SK-N-SH (cell line): ENCODE measurements around the gene CD36. TPM values are rescaled to one million over a fixed set of nuclear protein-coding genes. Genes with fewer than 3 reads are reported as not detected.

Source experiments
- CTCF ChIA-PET: fragments of 300-600, 350-600 bp; formaldehyde crosslinking; extraction: SDS; loops from one replicate; lab custom pipeline; 2021; lab: Yijun Ruan, JAX
- POLR2A ChIA-PET: fragments of 350-600 bp; sonication (Branson Sonifier 250); formaldehyde crosslinking; extraction: SDS; loops from one replicate; lab custom pipeline; 2020; ENCODE audit warnings: antibody characterized with exemption, inconsistent platforms; lab: Yijun Ruan, JAX
- DNase-seq: peaks from one replicate; pipeline ENCODE4 v3.0.0; 2012
- H2AFZ ChIP-seq: fragments of 200-600 bp; sonication (generic); 2 replicates; pipeline ENCODE4 v1.8.1; 2016; ENCODE audit warnings: antibody characterized with exemption, mild to moderate bottlenecking, low read depth
- H3F3A ChIP-seq: fragments of 200-600 bp; sonication (generic); replicated peaks from 2 replicates; pipeline ENCODE3; 2016; ENCODE audit warnings: antibody characterized with exemption, mild to moderate bottlenecking; ENCODE audit not compliant: insufficient read depth
- H3K27ac ChIP-seq, 2 experiments: fragments of 200-500 bp in 1 of 2; fragments of 200-600 bp in 1 of 2; sonication (Bioruptor generic) in 1 of 2; sonication (generic), shearing (Covaris generic) in 1 of 2; 2 replicates each; pipeline versions ENCODE4 v1.5.1 to v1.6.1; 2014 to 2016; ENCODE audit warnings: low read depth in 2 of 2, inconsistent platforms in 1 of 2, low read length in 1 of 2, mild to moderate bottlenecking in 1 of 2, mixed read lengths in 1 of 2
- H3K27me3 ChIP-seq: fragments of 200-600 bp; sonication (generic), shearing (Covaris generic); 2 replicates; pipeline ENCODE4 v1.6.1; 2016; ENCODE audit warnings: mixed run types; ENCODE audit not compliant: insufficient read depth
- H3K36me3 ChIP-seq, 2 experiments: fragments of 200-500 bp in 1 of 2; fragments of 200-600 bp in 1 of 2; sonication (Bioruptor generic) in 1 of 2; sonication (generic) in 1 of 2; replicated peaks in 1 of 2; 2 replicates each; pipeline versions ENCODE3 to v1.5.1; 2014 to 2016; ENCODE audit warnings: low read length in 1 of 2, mild to moderate bottlenecking in 1 of 2; ENCODE audit not compliant: insufficient read depth in 2 of 2, control insufficient read depth in 1 of 2
- H3K4me1 ChIP-seq, 2 experiments: fragments of 200-500 bp in 1 of 2; fragments of 200-600 bp in 1 of 2; sonication (Bioruptor generic) in 1 of 2; sonication (generic), shearing (Covaris generic) in 1 of 2; 2 replicates each; pipeline versions ENCODE4 v1.5.1 to v1.6.1; 2014 to 2016; ENCODE audit warnings: low read depth in 1 of 2, low read length in 1 of 2, mixed run types in 1 of 2; ENCODE audit not compliant: insufficient read depth in 2 of 2, control insufficient read depth in 1 of 2
- H3K4me2 ChIP-seq: fragments of 200-600 bp; sonication (generic), shearing (Covaris generic); 2 replicates; pipeline ENCODE4 v1.6.1; 2017; ENCODE audit warnings: mixed run types
- H3K4me3 ChIP-seq, 2 experiments: fragments of 200-500 bp in 1 of 2; fragments of 200-600 bp in 1 of 2; sonication (Bioruptor generic) in 1 of 2; sonication (generic), shearing (Covaris generic) in 1 of 2; 2 replicates each; pipeline versions ENCODE4 v1.5.1 to v1.8.1; 2014 to 2016; ENCODE audit warnings: low read depth in 2 of 2, inconsistent platforms in 1 of 2, low read length in 1 of 2, mild to moderate bottlenecking in 1 of 2, mixed read lengths in 1 of 2, moderate library complexity in 1 of 2
- H3K79me2 ChIP-seq: fragments of 200-600 bp; sonication (generic); 2 replicates; pipeline ENCODE4 v1.8.1; 2017; ENCODE audit warnings: mild to moderate bottlenecking; ENCODE audit not compliant: insufficient read depth
- H3K9ac ChIP-seq: fragments of 200-600 bp; sonication (generic); 2 replicates; pipeline ENCODE4 v1.6.1; 2017; ENCODE audit warnings: mixed run types
- H3K9me2 ChIP-seq: fragments of 200-600 bp; sonication (generic); 2 replicates; pipeline ENCODE4 v1.6.1; 2017; ENCODE audit warnings: mixed run types
- H3K9me3 ChIP-seq: fragments of 200-600 bp; sonication (generic); 2 replicates; pipeline ENCODE4 v1.6.1; 2017; ENCODE audit warnings: mixed run types, mild to moderate bottlenecking, moderate library complexity
- H4K20me1 ChIP-seq: fragments of 200-600 bp; sonication (generic); 2 replicates; pipeline ENCODE4 v1.6.1; 2017; ENCODE audit warnings: mild to moderate bottlenecking, mixed run types; ENCODE audit not compliant: insufficient read depth
- CHD2 ChIP-seq: fragments of 150-350 bp; IDR thresholded peaks from 2 replicates; pipeline ENCODE4 v1.6.1; 2018; ENCODE audit warnings: low read length; ENCODE audit not compliant: partially characterized antibody
- EP300 ChIP-seq, 2 experiments: IDR thresholded peaks; 2 replicates each; pipeline versions ENCODE4 v1.4.0 to v1.6.1; 2012; ENCODE audit warnings: borderline replicate concordance in 1 of 2, low read depth in 1 of 2, low read length in 1 of 2
- EZH2phosphoT487 ChIP-seq: fragments of 200-600 bp; sonication (generic); IDR thresholded peaks from 2 replicates; pipeline ENCODE4 v1.6.1; 2017; ENCODE audit warnings: low read depth, mixed run types, mild to moderate bottlenecking, antibody characterized with exemption, moderate library complexity, borderline replicate concordance
- JUND ChIP-seq: IDR thresholded peaks from 2 replicates; pipeline ENCODE4 v1.4.0; 2012
- POLR2AphosphoS5 ChIP-seq: IDR thresholded peaks from 2 replicates; pipeline ENCODE4 v1.6.1; 2012; ENCODE audit warnings: low read depth, low read length
- RAD21 ChIP-seq: IDR thresholded peaks from 2 replicates; pipeline ENCODE4 v1.6.1; 2012; ENCODE audit warnings: mild to moderate bottlenecking, low read length
- RCOR1 ChIP-seq: fragments of 150-350 bp; IDR thresholded peaks from 2 replicates; pipeline ENCODE4 v1.6.1; 2017; ENCODE audit warnings: antibody characterized with exemption, low read length
- RFX5 ChIP-seq: IDR thresholded peaks from 2 replicates; pipeline ENCODE4 v1.6.1; 2012; ENCODE audit warnings: mild to moderate bottlenecking, improper control_type of control experiment, low read length
- RXRA ChIP-seq: IDR thresholded peaks from 2 replicates; pipeline ENCODE4 v1.4.0; 2012; ENCODE audit warnings: low read depth, mild to moderate bottlenecking, borderline replicate concordance
- SIN3A ChIP-seq: IDR thresholded peaks from 2 replicates; pipeline ENCODE4 v1.6.1; 2012; ENCODE audit warnings: low read depth, mild to moderate bottlenecking, low read length, moderate library complexity, borderline replicate concordance
- SMC3 ChIP-seq: IDR thresholded peaks from 2 replicates; pipeline ENCODE4 v1.6.1; 2012; ENCODE audit warnings: low read depth, low read length, improper control_type of control experiment
- TAF1 ChIP-seq: IDR thresholded peaks from 2 replicates; pipeline ENCODE4 v1.6.1; 2012; ENCODE audit warnings: low read depth, mild to moderate bottlenecking, low read length, moderate library complexity, borderline replicate concordance
- YY1 ChIP-seq: IDR thresholded peaks from 2 replicates; pipeline ENCODE4 v1.4.0; 2012; ENCODE audit warnings: low read depth, mild to moderate bottlenecking
- WGBS: methylation state at CpG from one replicate; pipeline ENCODE4 v1.1.6; 2017; ENCODE audit warnings: low lambda C conversion rate; 5-methylcytosine and 5-hydroxymethylcytosine counted together
- polyA plus RNA-seq, 3 experiments: library from polyadenylated mRNA; depleted of rRNA; stranded (reverse); fragments of >200 nt; gene quantifications; 2 replicates each; pipeline ENCODE4 v1.2.3, GENCODE V29; 2012
- TF ChIP-seq, protein P1 (sequence below): fragments of 150-350 bp; IDR thresholded peaks from 2 replicates; pipeline ENCODE4 v1.6.1; 2016; ENCODE audit warnings: mild to moderate bottlenecking, low read depth, low read length
- TF ChIP-seq, protein P2 (sequence below): IDR thresholded peaks from 2 replicates; pipeline ENCODE4 v1.4.0; 2012; ENCODE audit warnings: low read depth, borderline replicate concordance
- TF ChIP-seq, protein P3 (sequence below): IDR thresholded peaks from 2 replicates; pipeline ENCODE4 v1.4.0; 2012; ENCODE audit warnings: low read depth, borderline replicate concordance

The CD36 gene
- polyA plus RNA-seq, 1 of the 3 experiments (the other 2 are of a cell fraction) = 0.10 TPM

DNA sequence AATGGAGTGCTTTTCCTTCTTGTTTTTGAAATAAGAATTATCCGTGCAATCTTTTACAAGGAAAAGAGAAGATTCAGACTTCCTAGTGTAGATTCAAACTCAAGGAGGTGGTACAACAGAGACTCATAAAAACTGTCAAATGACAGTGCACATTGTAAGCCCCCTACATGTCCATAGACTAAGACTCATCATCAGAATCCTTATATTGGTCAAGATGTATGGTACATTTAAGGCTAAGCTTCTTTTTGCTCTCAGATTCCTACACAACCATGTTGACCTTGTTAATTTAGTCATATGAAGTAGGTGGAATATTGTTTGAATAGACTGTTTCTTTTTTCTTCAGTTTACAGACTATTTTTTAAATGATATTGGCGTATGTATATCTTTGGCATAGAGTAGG is 11.6 kb downstream of the CD36 start:
- H3K36me3 ChIP-seq = no peaks in the 10 kb centered on the region
- H3K4me1 ChIP-seq = no peaks in the 10 kb centered on the region
- no peaks in the 10 kb centered on the region for H3K27me3 ChIP-seq
- no peak overlapping the region for H3K4me2 ChIP-seq
- no peaks in the 10 kb centered on the region for H3K79me2 ChIP-seq
- no peak overlapping the region for H3K9ac ChIP-seq
- H4K20me1 ChIP-seq = no peaks in the 10 kb centered on the region
- TF ChIP-seq EP300 (IDR thresholded peaks at IDR 0.05; ENCODE audit: borderline replicate concordance in 1 of 2, low read depth in 1 of 2, low read length in 1 of 2) (no peak), JUND (no peak), YY1 (no peak), SMC3 (no peak), CHD2 (no peak), RFX5 (no peak), POLR2AphosphoS5 (no peak), TAF1 (no peak), RAD21 (no peak), SIN3A (no peak), RXRA (no peak), RCOR1 (no peak), EZH2phosphoT487 (no peak)
- TF ChIP-seq, protein P1, sequence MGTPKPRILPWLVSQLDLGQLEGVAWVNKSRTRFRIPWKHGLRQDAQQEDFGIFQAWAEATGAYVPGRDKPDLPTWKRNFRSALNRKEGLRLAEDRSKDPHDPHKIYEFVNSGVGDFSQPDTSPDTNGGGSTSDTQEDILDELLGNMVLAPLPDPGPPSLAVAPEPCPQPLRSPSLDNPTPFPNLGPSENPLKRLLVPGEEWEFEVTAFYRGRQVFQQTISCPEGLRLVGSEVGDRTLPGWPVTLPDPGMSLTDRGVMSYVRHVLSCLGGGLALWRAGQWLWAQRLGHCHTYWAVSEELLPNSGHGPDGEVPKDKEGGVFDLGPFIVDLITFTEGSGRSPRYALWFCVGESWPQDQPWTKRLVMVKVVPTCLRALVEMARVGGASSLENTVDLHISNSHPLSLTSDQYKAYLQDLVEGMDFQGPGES = no peak
- TF ChIP-seq, protein P2, sequence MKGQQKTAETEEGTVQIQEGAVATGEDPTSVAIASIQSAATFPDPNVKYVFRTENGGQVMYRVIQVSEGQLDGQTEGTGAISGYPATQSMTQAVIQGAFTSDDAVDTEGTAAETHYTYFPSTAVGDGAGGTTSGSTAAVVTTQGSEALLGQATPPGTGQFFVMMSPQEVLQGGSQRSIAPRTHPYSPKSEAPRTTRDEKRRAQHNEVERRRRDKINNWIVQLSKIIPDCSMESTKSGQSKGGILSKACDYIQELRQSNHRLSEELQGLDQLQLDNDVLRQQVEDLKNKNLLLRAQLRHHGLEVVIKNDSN = no peak
- TF ChIP-seq, protein P3, sequence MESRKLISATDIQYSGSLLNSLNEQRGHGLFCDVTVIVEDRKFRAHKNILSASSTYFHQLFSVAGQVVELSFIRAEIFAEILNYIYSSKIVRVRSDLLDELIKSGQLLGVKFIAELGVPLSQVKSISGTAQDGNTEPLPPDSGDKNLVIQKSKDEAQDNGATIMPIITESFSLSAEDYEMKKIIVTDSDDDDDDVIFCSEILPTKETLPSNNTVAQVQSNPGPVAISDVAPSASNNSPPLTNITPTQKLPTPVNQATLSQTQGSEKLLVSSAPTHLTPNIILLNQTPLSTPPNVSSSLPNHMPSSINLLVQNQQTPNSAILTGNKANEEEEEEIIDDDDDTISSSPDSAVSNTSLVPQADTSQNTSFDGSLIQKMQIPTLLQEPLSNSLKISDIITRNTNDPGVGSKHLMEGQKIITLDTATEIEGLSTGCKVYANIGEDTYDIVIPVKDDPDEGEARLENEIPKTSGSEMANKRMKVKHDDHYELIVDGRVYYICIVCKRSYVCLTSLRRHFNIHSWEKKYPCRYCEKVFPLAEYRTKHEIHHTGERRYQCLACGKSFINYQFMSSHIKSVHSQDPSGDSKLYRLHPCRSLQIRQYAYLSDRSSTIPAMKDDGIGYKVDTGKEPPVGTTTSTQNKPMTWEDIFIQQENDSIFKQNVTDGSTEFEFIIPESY = no peak
- H3K4me3 ChIP-seq = no peak overlapping the region
- POLR2A ChIA-PET = no interaction called here
- no peaks in the 10 kb centered on the region for H3F3A ChIP-seq
- CTCF ChIA-PET = interaction anchor here (1.6 kb wide), 1 partner anchor 9 kb away, joined by 8 read pairs; no protein-coding TSS in a partner anchor
- H3K9me2 ChIP-seq = no peaks in the 10 kb centered on the region
- WGBS = 87% methylated on average over 2 of the region's 2 CpGs
- no peak overlapping the region for H3K27ac ChIP-seq
- no peak overlapping the region for H2AFZ ChIP-seq
- no peak for DNase-seq
- H3K9me3 ChIP-seq = no peaks in the 10 kb centered on the region
